Type B pancreatic cell (in vitro differentiated cells): Measurements from ENCODE around the gene ZBTB39. TPM values are rescaled to one million over a fixed set of nuclear protein-coding genes. Genes with fewer than 3 reads are reported as not detected.

Experiments
- DNase-seq: peaks from one replicate; pipeline ENCODE4 v3.0.0; 2021; ENCODE audit warnings: mixed read lengths; ENCODE audit not compliant: unreplicated experiment; ENCODE audit errors: extremely low spot score
- H3K27ac Mint-ChIP-seq: 2 replicates; pipeline ENCODE4 v1.8.0; 2021; ENCODE audit warnings: mild to moderate bottlenecking, mixed read lengths
- H3K27me3 Mint-ChIP-seq: 2 replicates; pipeline ENCODE4 v1.8.0; 2021; ENCODE audit warnings: mixed read lengths
- H3K36me3 Mint-ChIP-seq: 2 replicates; pipeline ENCODE4 v1.8.0; 2021; ENCODE audit warnings: mixed read lengths
- H3K4me1 Mint-ChIP-seq: one replicate; pipeline ENCODE4 v1.8.0; 2021; ENCODE audit warnings: mixed read lengths; ENCODE audit not compliant: unreplicated experiment
- H3K4me3 Mint-ChIP-seq: 2 replicates; pipeline ENCODE4 v1.8.0; 2021; ENCODE audit warnings: mild to moderate bottlenecking, mixed read lengths
- H3K9me3 Mint-ChIP-seq: 2 replicates; pipeline ENCODE4 v1.8.0; 2021; ENCODE audit warnings: mixed read lengths
- CTCF ChIP-seq: fragments of 200-600 bp; sonication (generic); conservative IDR thresholded peaks from 2 replicates; pipeline ENCODE4 v1.5.0; 2021; ENCODE audit warnings: antibody characterized with exemption, mild to moderate bottlenecking
- total RNA-seq: library from RNA; stranded (reverse); gene quantifications from 2 replicates; pipeline ENCODE4 v1.2.1, GENCODE V29; 2021; ENCODE audit warnings: low replicate concordance

ZBTB39 gene
- total RNA-seq, 1 donor from 2014 or later: 18.1 TPM

DNA sequence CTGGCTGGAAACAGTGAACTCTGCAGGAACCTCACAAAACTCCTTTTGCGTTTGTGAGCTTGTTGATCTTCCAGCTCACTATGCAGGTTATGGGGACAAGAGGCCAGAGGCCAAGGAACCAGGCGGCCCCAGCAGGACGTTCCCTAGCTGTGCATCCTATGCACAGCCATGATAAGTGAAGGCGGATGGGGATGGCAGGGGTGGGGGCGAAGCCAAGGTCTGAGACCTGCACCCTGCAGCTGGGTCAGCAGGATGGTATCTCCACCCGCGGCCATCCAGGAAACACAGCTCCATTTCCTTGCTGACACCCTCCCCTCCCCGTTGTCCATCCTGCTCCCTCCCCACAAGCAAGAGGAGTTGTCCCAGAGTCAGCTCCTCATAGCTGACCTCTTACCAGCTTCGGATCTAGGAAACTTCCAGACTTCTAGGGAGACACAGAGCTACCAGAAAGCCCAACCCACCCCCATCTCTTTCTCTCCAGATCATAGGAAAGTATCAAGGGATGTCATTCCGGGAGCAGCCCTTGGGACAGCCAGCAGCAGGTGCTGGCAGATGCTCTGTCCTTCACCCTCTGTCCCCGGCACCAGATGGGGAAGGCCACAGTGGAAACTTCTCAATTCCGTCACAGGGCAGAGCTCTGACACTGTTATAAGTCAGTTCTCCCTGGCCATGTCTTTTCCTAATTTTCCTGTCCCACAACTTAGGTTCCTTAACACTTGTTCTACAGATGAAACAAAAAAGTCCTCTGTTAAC is 9.4 kb downstream of the ZBTB39 start:
- Mint-ChIP-seq H3K36me3 (peaks cover 13% of the 10 kb centered on the region), H3K27ac (no peak overlapping the region), H3K27me3 (no peaks in the 10 kb centered on the region), H3K4me3 (no peak overlapping the region), H3K9me3 (no peaks in the 10 kb centered on the region), H3K4me1 (peaks cover 16% of the 10 kb centered on the region)
- TF ChIP-seq CTCF: no peak
- peak; percentile 48 for DNase-seq

DNA sequence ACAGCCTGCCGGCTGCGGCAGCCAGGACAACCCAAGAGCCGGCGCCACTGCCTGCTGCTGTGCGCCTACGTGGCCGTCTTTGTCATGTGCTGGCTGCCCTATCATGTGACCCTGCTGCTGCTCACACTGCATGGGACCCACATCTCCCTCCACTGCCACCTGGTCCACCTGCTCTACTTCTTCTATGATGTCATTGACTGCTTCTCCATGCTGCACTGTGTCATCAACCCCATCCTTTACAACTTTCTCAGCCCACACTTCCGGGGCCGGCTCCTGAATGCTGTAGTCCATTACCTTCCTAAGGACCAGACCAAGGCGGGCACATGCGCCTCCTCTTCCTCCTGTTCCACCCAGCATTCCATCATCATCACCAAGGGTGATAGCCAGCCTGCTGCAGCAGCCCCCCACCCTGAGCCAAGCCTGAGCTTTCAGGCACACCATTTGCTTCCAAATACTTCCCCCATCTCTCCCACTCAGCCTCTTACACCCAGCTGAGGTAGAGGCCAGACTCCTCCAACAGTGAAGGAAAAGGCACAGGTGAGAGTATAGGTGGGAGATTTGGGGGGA is 10.3 kb downstream of the ZBTB39 start:
- no peak overlapping the region for H3K4me3 Mint-ChIP-seq
- peaks cover 9% of the 10 kb centered on the region for H3K4me1 Mint-ChIP-seq
- peaks cover 9% of the 10 kb centered on the region for H3K36me3 Mint-ChIP-seq
- no peaks in the 10 kb centered on the region for H3K27me3 Mint-ChIP-seq
- TF ChIP-seq CTCF: no peak
- H3K27ac Mint-ChIP-seq: no peak overlapping the region
- DNase-seq: peak; percentile 55
- no peaks in the 10 kb centered on the region for H3K9me3 Mint-ChIP-seq

DNA sequence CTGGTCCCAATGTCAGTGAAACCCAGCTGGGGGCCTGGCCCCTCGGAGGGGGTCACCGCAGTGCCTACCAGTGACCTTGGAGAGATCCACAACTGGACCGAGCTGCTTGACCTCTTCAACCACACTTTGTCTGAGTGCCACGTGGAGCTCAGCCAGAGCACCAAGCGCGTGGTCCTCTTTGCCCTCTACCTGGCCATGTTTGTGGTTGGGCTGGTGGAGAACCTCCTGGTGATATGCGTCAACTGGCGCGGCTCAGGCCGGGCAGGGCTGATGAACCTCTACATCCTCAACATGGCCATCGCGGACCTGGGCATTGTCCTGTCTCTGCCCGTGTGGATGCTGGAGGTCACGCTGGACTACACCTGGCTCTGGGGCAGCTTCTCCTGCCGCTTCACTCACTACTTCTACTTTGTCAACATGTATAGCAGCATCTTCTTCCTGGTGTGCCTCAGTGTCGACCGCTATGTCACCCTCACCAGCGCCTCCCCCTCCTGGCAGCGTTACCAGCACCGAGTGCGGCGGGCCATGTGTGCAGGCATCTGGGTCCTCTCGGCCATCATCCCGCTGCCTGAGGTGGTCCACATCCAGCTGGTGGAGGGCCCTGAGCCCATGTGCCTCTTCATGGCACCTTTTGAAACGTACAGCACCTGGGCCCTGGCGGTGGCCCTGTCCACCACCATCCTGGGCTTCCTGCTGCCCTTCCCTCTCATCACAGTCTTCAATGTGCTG is 11.0 kb downstream of the ZBTB39 start:
- TF ChIP-seq CTCF: no peak
- peaks cover 9% of the 10 kb centered on the region for H3K4me1 Mint-ChIP-seq
- peak; percentile 62 for DNase-seq
- peaks cover 9% of the 10 kb centered on the region for H3K36me3 Mint-ChIP-seq
- H3K9me3 Mint-ChIP-seq: no peaks in the 10 kb centered on the region
- H3K27me3 Mint-ChIP-seq: peaks cover 2% of the 10 kb centered on the region
- no peak overlapping the region for H3K27ac Mint-ChIP-seq
- H3K4me3 Mint-ChIP-seq: no peak overlapping the region

- Mint-ChIP-seq H3K27me3 (peaks cover 5% of the 10 kb centered on the region), H3K4me1 (peaks cover 9% of the 10 kb centered on the region), H3K27ac (no peak overlapping the region), H3K4me3 (no peak overlapping the region), H3K9me3 (no peaks in the 10 kb centered on the region), H3K36me3 (peaks cover 9% of the 10 kb centered on the region)
- no peak for TF ChIP-seq CTCF
- peak; percentile 54 for DNase-seq
Measured at GRCh38 chr12:56994231-56994746, 12.1 kb downstream of the ZBTB39 start.

DNA sequence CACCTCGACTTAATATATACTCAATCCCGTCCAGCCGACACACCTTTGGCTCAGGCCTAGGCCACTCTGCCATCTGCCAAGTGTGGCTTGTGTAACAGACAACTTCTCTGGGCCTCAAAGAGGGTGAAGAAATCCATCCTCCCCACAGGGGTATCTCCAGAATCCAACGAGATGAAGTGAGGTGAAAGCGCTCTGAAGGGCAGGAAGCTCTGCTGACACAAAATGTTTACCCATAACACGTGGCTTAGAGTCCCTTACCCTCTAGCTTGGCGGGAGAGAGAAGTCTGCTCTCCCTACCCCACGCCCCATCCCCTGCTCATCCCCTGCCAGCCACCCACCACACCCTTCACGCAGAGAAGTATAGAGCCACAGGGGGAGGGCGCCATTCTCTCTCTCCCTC is 13.0 kb downstream of the ZBTB39 start:
- DNase-seq: peak; percentile 43
- H3K27me3 Mint-ChIP-seq: peaks cover 5% of the 10 kb centered on the region
- no peak for TF ChIP-seq CTCF
- H3K4me1 Mint-ChIP-seq: peaks cover 9% of the 10 kb centered on the region
- no peak overlapping the region for H3K4me3 Mint-ChIP-seq
- no peaks in the 10 kb centered on the region for H3K9me3 Mint-ChIP-seq
- peaks cover 9% of the 10 kb centered on the region for H3K36me3 Mint-ChIP-seq
- H3K27ac Mint-ChIP-seq: no peak overlapping the region
